Muscle layer of duodenum (tissue), 2 donors: Measurements from ENCODE around the gene SEPTIN8.

Experiments used
- H3K27ac ChIP-seq: one replicate; pipeline ENCODE4 v1.7.0; 2013; ENCODE audit warnings: mild to moderate bottlenecking, low read length
- H3K27me3 ChIP-seq: one replicate; pipeline ENCODE4 v1.7.0; 2013; ENCODE audit warnings: low read depth, mild to moderate bottlenecking, control low read depth, low read length
- H3K36me3 ChIP-seq, 2 donors: one replicate each; pipeline ENCODE4 v1.7.0; 2013; ENCODE audit warnings: low read length in 2 of 2, control low read depth in 1 of 2, mild to moderate bottlenecking in 1 of 2; ENCODE audit not compliant: insufficient read depth in 2 of 2, control insufficient read depth in 1 of 2
- H3K4me1 ChIP-seq, 2 donors: one replicate each; pipeline ENCODE4 v1.7.0; 2013; ENCODE audit warnings: low read length in 2 of 2, mild to moderate bottlenecking in 2 of 2, control low read depth in 1 of 2, moderate library complexity in 1 of 2; ENCODE audit not compliant: insufficient read depth in 2 of 2, control insufficient read depth in 1 of 2
- H3K4me3 ChIP-seq, 2 donors: one replicate each; pipeline ENCODE4 v1.7.0; 2013; ENCODE audit warnings: low read length in 2 of 2, low read depth in 1 of 2, mild to moderate bottlenecking in 1 of 2
- H3K9me3 ChIP-seq, 2 donors: one replicate each; pipeline ENCODE4 v1.7.0; 2013; ENCODE audit warnings: low read length in 2 of 2, control low read depth in 1 of 2, mild to moderate bottlenecking in 1 of 2; ENCODE audit not compliant: control insufficient read depth in 1 of 2
- donor health status: healthy.

Gene SEPTIN8

DNA sequence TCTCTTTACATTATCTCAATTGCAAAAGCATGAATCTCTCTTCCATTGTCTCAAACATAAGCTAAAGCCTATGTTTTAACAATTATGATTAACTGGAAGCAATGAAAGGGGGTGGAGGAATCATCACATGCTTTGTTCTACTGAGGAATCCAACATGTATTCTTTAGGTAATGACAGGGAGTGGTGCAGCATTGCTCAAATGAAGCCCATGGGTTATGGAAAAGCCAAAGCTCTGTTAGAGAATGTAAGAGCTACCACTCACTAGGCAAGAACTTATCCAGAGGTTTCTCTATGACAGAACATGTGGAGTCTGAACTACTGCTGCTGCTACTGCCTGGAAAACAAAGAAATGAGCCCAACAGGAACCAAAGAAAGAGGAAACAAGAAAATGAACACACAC lies 68.4 kb downstream of the SEPTIN8 start:
- no peaks in the 10 kb centered on the region for H3K36me3 ChIP-seq
- no peaks in the 10 kb centered on the region for H3K4me1 ChIP-seq
- H3K9me3 ChIP-seq, result no peaks in the 10 kb centered on the region
- no peak overlapping the region for H3K4me3 ChIP-seq
- no peak overlapping the region for H3K27ac ChIP-seq
- no peaks in the 10 kb centered on the region for H3K27me3 ChIP-seq

- H3K27me3 ChIP-seq, result no peaks in the 10 kb centered on the region
- H3K9me3 ChIP-seq, result no peaks in the 10 kb centered on the region
- H3K36me3 ChIP-seq, result peaks cover 12 to 20% of the 10 kb centered on the region in 2 donors
- H3K27ac ChIP-seq, result no peak overlapping the region
- H3K4me1 ChIP-seq, result no peaks in the 10 kb centered on the region
- no peak overlapping the region for H3K4me3 ChIP-seq
Measured at GRCh38 chr5:132704875-132705274, 72.2 kb downstream of the SEPTIN8 start.
